A375 (cell line): ENCODE results near the gene CLEC19A. TPM values are rescaled to one million over a fixed set of nuclear protein-coding genes. Genes with fewer than 3 reads are reported as not detected.

Experiments used
- total RNA-seq: library from RNA; depleted of rRNA; stranded (reverse); fragments of >200 nt; shearing (Covaris generic); gene quantifications from 2 replicates; pipeline ENCODE4 v1.2.3, GENCODE V29; 2014; rRNA removed

Gene CLEC19A
- total RNA-seq: not detected in 2 replicates

GRCh38 chr16:19285431-19285830 lies at the start of gene CLEC19A:
Gene CLEC19A, plus strand, starts transcription at chr16:19285731. Its CDS starts 121 bp downstream, at chr16:19285852.

Other genes starting within 250 kb of the CLEC19A start
- gene COQ7, start 218.1 kb upstream of the CLEC19A start, total RNA-seq: 56.3 and 58.5 TPM in 2 replicates
- 32.8 and 37.8 TPM in 2 replicates for gene ITPRIPL2, start 171.8 kb upstream of the CLEC19A start, total RNA-seq
- 0.82 and 2.8 TPM in 2 replicates for gene SYT17, start 117.5 kb upstream of the CLEC19A start, total RNA-seq
- not detected in 2 replicates for gene TMC5, start 132.2 kb downstream of the CLEC19A start, total RNA-seq
- 40.6 and 47.4 TPM in 2 replicates for gene GDE1, start 236.4 kb downstream of the CLEC19A start, total RNA-seq
- gene CCP110, start 238.2 kb downstream of the CLEC19A start, total RNA-seq: 14.5 and 16.0 TPM in 2 replicates